Ovary (tissue), 3 donors: Measurements from ENCODE around the gene TRABD2B.

Source experiments
- POLR2A ChIP-seq: fragments of 450-650 bp; IDR thresholded peaks from one replicate; pipeline ENCODE4 v1.6.1; 2017; ENCODE audit warnings: antibody characterized with exemption, mild to moderate bottlenecking, moderate library complexity
- TF ChIP-seq, protein P1 (sequence below), 3 donors: fragments of 450-650 bp in 2 of 3; fragments of 200-600 bp in 1 of 3; IDR thresholded peaks; one replicate each; pipeline versions ENCODE4 v1.5.1 to v1.8.0; 2016 to 2022; ENCODE audit warnings: antibody characterized with exemption in 3 of 3, mild to moderate bottlenecking in 1 of 3
- donor health status: DM: no; HTN: no; CAD: no.

GRCh38 chr1:47942240-47942629, 55.0 kb downstream of the TRABD2B start:
- TF ChIP-seq, protein P1, sequence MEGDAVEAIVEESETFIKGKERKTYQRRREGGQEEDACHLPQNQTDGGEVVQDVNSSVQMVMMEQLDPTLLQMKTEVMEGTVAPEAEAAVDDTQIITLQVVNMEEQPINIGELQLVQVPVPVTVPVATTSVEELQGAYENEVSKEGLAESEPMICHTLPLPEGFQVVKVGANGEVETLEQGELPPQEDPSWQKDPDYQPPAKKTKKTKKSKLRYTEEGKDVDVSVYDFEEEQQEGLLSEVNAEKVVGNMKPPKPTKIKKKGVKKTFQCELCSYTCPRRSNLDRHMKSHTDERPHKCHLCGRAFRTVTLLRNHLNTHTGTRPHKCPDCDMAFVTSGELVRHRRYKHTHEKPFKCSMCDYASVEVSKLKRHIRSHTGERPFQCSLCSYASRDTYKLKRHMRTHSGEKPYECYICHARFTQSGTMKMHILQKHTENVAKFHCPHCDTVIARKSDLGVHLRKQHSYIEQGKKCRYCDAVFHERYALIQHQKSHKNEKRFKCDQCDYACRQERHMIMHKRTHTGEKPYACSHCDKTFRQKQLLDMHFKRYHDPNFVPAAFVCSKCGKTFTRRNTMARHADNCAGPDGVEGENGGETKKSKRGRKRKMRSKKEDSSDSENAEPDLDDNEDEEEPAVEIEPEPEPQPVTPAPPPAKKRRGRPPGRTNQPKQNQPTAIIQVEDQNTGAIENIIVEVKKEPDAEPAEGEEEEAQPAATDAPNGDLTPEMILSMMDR (IDR thresholded peaks at IDR 0.05), result no peak
- TF ChIP-seq POLR2A, result no peak
